ENCODE results near the gene SLC14A1. TPM values are rescaled to one million over a fixed set of nuclear protein-coding genes. Genes with fewer than 3 reads are reported as not detected.

SLC14A1 gene
- total RNA-seq, 4 donors from 2014 or later, result 0.59 to 15.7 (median 4.6) TPM

DNA sequence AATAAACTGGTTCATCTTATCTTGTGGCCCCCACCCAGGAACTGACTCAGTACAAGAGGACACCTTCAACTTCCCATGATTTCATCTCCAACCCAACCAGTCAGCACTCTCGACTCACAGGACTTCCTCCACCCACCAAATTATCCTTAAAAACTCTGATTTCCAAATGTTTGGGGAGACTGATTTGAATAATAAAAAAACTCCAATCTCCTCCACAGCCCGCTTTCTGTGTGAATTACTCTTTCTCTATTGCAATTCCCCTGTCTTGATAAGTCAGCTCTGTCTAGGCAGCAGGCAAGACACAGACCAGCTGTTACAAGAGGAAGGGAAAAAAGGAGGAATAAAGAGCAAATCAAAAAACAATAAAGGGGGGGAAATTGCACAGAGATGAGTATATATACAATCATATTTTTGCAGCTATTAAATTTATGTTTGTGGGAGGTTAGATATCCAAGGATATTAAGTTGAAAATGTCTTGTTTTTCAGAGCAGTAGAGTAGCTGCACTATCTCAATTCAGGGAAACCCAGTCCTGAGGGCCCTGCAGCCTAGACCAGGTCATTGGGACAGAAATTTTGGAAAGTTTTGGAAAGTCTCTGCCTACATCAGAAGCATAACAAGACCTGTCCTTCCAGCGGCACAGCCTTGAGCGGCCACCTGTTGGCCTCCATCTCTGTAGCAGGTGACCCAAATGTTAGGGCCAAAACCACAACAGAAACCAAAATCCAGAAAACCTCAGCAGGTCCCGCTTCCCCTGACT lies 68.7 kb downstream of the SLC14A1 start:
- intact Hi-C loops (cut with DNase I; ENCODE audit: low total_unique reads), result no loop called here
- WGBS, 2 donors, result 69 to 82% methylated on average over 5 of the region's 5 CpGs
- TF ChIP-seq POLR2A (IDR thresholded peaks at IDR 0.05), result no peak
- TF ChIP-seq, protein P1, sequence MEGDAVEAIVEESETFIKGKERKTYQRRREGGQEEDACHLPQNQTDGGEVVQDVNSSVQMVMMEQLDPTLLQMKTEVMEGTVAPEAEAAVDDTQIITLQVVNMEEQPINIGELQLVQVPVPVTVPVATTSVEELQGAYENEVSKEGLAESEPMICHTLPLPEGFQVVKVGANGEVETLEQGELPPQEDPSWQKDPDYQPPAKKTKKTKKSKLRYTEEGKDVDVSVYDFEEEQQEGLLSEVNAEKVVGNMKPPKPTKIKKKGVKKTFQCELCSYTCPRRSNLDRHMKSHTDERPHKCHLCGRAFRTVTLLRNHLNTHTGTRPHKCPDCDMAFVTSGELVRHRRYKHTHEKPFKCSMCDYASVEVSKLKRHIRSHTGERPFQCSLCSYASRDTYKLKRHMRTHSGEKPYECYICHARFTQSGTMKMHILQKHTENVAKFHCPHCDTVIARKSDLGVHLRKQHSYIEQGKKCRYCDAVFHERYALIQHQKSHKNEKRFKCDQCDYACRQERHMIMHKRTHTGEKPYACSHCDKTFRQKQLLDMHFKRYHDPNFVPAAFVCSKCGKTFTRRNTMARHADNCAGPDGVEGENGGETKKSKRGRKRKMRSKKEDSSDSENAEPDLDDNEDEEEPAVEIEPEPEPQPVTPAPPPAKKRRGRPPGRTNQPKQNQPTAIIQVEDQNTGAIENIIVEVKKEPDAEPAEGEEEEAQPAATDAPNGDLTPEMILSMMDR (IDR thresholded peaks at IDR 0.05), result no peak
- no peak overlapping the region for H3K4me3 ChIP-seq (ENCODE audit: low read depth, poor library complexity, severe bottlenecking)
- DNase-seq (ENCODE audit: low spot score in 2 of 2), result no peak

DNA sequence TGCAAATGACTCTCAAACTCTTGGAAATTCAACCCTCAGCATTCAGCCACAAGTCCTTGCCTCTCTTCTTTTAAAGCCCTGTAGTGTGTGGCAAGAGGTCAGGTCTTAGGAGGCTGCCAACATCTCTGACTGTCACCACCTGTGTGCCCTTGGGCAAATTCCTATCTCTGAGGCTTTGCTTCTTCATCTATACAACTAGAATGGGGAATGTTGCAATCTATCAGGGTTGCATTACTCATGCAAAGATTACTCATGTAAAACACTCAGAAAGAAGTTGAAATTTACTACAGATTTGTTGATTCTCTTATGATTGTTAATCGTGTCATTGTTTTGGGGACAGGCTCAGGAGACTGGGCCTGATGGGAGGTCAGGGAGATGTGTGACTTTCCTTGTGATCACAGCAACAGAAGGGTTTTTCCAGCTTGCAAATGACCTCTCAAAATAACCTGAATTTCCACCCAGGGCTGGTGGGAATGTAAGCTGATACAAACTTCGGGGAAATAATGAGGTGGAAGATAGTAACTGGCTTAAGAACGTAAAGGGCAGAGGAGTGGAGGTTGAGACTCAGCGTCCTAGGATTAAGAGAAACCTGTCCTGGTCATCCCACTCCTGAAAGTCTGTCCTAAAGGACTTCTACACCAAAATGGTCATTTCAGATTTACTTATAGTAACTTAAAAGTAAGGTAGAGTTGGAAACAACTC lies 69.4 kb downstream of the SLC14A1 start:
- intact Hi-C loops (cut with DNase I; ENCODE audit: low total_unique reads), result no loop called here
- 39 to 41% methylated on average over 4 of the region's 4 CpGs for WGBS, 2 donors
- no peak overlapping the region for H3K4me3 ChIP-seq (ENCODE audit: low read depth, poor library complexity, severe bottlenecking)
- DNase-seq (ENCODE audit: low spot score in 2 of 2), result peak in 1 of 2 donors; percentile 55
- no peak for TF ChIP-seq POLR2A (IDR thresholded peaks at IDR 0.05)
- TF ChIP-seq, protein P1 (IDR thresholded peaks at IDR 0.05), result no peak

- no peak for DNase-seq (ENCODE audit: low spot score in 2 of 2)
- 71 to 100% methylated on average over 1 of the region's 1 CpG for WGBS, 2 donors
- intact Hi-C loops (cut with DNase I; ENCODE audit: low total_unique reads), result no loop called here
- TF ChIP-seq, protein P1 (IDR thresholded peaks at IDR 0.05), result no peak
- no peak for TF ChIP-seq POLR2A (IDR thresholded peaks at IDR 0.05)
- H3K4me3 ChIP-seq (ENCODE audit: low read depth, poor library complexity, severe bottlenecking), result no peak overlapping the region
These were observed 77.5 kb downstream of the SLC14A1 start for GRCh38 chr18:45801416-45802004.

Other genes starting within 250 kb of the SLC14A1 start
- gene SLC14A2, start 108.7 kb upstream of the SLC14A1 start, total RNA-seq, result not detected
- 1 to 10 TPM in 1 of 4 donors, under 1 TPM in 2, not detected in 1; 0.27 to 1.9 (median 0.38) TPM for gene SIGLEC15, start 101.5 kb downstream of the SLC14A1 start, total RNA-seq
- 10 to 100 TPM; 22.5 to 44.0 (median 39.8) TPM for gene EPG5, start 243.1 kb downstream of the SLC14A1 start, total RNA-seq